Measurements from ENCODE around the gene MAP2K5. TPM values are rescaled to one million over a fixed set of nuclear protein-coding genes. Genes with fewer than 3 reads are reported as not detected.

Gene MAP2K5
- total and polyA plus RNA-seq, 2 donors from 2014 or later, result 14.1 to 18.6 TPM

DNA sequence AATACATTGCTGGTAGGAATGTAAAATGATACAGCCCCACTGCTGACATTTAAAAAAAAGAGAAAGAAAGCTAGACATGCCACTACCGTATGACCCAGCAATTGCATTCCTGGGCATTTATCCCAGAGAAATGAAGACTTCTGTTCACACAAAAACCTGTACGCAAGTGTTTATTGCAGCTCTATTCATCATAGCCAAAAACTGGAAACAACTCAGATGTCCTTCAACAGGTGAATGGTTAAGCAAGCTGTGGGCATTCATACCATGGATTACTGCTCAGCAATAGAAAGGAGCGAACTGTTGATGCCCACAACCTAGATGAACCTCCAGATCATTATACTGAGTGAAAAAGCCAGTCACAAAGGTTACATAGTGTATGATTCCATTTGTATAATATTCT is 132.5 kb downstream of the MAP2K5 start:
- DNase-seq, result no peak
- no peak for FAIRE-seq
- no peak overlapping the region for H3K4me3 ChIP-seq (ENCODE audit: low read length in 3 of 3)
- H3K9ac ChIP-seq (ENCODE audit: low read length in 3 of 3), result no peak overlapping the region
- no peaks in the 10 kb centered on the region for H3K9me3 ChIP-seq (ENCODE audit: control insufficient read depth in 2 of 3, insufficient read depth in 1 of 3, low read length in 3 of 3)
- H3K36me3 ChIP-seq (ENCODE audit: control insufficient read depth in 2 of 3, insufficient read depth in 3 of 3, low read length in 3 of 3), result no peaks in the 10 kb centered on the region
- H3K27ac ChIP-seq (ENCODE audit: low read depth in 2 of 2, low read length in 2 of 2), result no peak overlapping the region
- intact Hi-C loops (cut with DNase I), result no loop called here
- H3K27me3 ChIP-seq (ENCODE audit: control insufficient read depth, insufficient read depth, low read length), result no peaks in the 10 kb centered on the region
- TF ChIP-seq, protein P1, sequence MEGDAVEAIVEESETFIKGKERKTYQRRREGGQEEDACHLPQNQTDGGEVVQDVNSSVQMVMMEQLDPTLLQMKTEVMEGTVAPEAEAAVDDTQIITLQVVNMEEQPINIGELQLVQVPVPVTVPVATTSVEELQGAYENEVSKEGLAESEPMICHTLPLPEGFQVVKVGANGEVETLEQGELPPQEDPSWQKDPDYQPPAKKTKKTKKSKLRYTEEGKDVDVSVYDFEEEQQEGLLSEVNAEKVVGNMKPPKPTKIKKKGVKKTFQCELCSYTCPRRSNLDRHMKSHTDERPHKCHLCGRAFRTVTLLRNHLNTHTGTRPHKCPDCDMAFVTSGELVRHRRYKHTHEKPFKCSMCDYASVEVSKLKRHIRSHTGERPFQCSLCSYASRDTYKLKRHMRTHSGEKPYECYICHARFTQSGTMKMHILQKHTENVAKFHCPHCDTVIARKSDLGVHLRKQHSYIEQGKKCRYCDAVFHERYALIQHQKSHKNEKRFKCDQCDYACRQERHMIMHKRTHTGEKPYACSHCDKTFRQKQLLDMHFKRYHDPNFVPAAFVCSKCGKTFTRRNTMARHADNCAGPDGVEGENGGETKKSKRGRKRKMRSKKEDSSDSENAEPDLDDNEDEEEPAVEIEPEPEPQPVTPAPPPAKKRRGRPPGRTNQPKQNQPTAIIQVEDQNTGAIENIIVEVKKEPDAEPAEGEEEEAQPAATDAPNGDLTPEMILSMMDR (IDR thresholded peaks at IDR 0.05; ENCODE audit: borderline replicate concordance, extremely low read depth, insufficient read depth), result no peak
- no peaks in the 10 kb centered on the region for H3K4me1 ChIP-seq (ENCODE audit: control insufficient read depth in 2 of 3, insufficient read depth in 2 of 3, low read depth in 1 of 3, low read length in 3 of 3)

DNA sequence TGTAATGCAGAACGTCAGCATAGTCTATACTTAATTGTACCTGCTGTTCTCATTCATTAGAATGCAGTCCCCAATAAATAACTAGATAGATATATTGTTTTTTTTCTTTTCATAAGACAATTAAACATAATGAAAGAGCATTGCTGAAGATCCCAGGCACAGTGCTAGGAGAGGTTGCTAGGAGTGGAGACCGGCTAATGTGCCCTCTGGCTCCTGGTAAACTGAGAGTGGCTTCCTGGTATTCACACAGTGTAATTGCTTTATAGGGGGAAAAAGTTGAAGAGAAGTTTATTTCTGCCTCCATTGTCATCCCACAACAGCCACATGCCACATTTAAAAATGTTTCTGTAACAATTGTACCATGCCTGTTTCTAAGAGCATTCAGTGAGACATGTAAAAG is 135.6 kb downstream of the MAP2K5 start:
- H3K9ac ChIP-seq (ENCODE audit: low read length in 3 of 3), result no peak overlapping the region
- TF ChIP-seq, protein P1 (IDR thresholded peaks at IDR 0.05; ENCODE audit: borderline replicate concordance, extremely low read depth, insufficient read depth), result no peak
- H3K36me3 ChIP-seq (ENCODE audit: control insufficient read depth in 2 of 3, insufficient read depth in 3 of 3, low read length in 3 of 3), result no peaks in the 10 kb centered on the region
- H3K27ac ChIP-seq (ENCODE audit: low read depth in 2 of 2, low read length in 2 of 2), result no peak overlapping the region
- H3K4me1 ChIP-seq (ENCODE audit: control insufficient read depth in 2 of 3, insufficient read depth in 2 of 3, low read depth in 1 of 3, low read length in 3 of 3), result no peaks in the 10 kb centered on the region
- intact Hi-C loops (cut with DNase I), result no loop called here
- H3K4me3 ChIP-seq (ENCODE audit: low read length in 3 of 3), result no peak overlapping the region
- no peak for DNase-seq
- FAIRE-seq, result no peak
- H3K27me3 ChIP-seq (ENCODE audit: control insufficient read depth, insufficient read depth, low read length), result no peaks in the 10 kb centered on the region
- H3K9me3 ChIP-seq (ENCODE audit: control insufficient read depth in 2 of 3, insufficient read depth in 1 of 3, low read length in 3 of 3), result no peaks in the 10 kb centered on the region

DNA sequence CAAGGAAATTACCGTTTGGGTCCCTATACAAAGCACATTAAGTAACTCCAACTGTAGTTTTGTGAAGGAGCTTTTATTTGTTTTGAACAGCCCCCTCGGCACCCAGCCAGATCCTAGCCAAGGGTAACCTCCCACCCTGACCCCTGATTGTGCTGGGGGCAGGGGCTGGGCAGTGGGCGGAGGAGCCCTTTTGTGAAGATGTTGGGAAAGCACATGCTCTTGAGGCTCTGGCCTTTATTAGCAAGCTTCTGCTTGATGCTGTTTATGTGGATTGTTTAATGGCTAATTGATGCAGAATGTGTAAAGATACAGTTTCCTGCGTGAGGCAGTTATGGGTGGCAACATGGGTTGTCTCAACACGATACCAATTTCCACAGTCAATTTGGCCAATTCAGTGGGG is 136.5 kb downstream of the MAP2K5 start:
- Histone ChIP-seq H3K4me3 (ENCODE audit: low read length in 3 of 3) (no peak overlapping the region), H3K4me1 (ENCODE audit: control insufficient read depth in 2 of 3, insufficient read depth in 2 of 3, low read depth in 1 of 3, low read length in 3 of 3) (no peaks in the 10 kb centered on the region), H3K9me3 (ENCODE audit: control insufficient read depth in 2 of 3, insufficient read depth in 1 of 3, low read length in 3 of 3) (peaks cover 0 to 4% (median 3%) of the 10 kb centered on the region in 3 donors), H3K27ac (ENCODE audit: low read depth in 2 of 2, low read length in 2 of 2) (no peak overlapping the region), H3K9ac (ENCODE audit: low read length in 3 of 3) (no peak overlapping the region), H3K27me3 (ENCODE audit: control insufficient read depth, insufficient read depth, low read length) (no peaks in the 10 kb centered on the region), H3K36me3 (ENCODE audit: control insufficient read depth in 2 of 3, insufficient read depth in 3 of 3, low read length in 3 of 3) (peaks cover 0 to 2% (median 0%) of the 10 kb centered on the region in 3 donors)
- intact Hi-C loops (cut with DNase I), result no loop called here
- TF ChIP-seq, protein P1 (IDR thresholded peaks at IDR 0.05; ENCODE audit: borderline replicate concordance, extremely low read depth, insufficient read depth), result no peak
- FAIRE-seq (no peak), DNase-seq (peak in 1 of 5 donors; percentile 50)

DNA sequence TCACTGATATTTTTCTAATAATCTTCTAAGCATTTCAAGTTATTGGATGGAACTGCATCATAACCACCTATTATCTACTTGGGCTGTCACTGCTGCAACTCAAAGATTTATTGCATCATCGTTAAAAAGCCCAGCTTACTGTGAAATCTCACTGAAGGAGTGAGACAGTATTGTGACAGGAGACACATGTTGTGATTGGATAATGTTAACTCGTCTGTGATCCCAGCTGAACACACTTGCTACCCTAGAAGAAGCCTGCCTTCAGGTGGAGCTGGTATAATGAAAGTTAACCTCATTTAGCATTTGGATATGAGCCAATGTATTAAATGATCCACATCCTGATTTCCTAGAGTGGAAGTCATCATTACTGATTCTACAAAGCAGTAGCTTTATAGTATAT is 138.1 kb downstream of the MAP2K5 start:
- Histone ChIP-seq H3K27ac (ENCODE audit: low read depth in 2 of 2, low read length in 2 of 2) (no peak overlapping the region), H3K9me3 (ENCODE audit: control insufficient read depth in 2 of 3, insufficient read depth in 1 of 3, low read length in 3 of 3) (peaks cover 0 to 16% (median 6%) of the 10 kb centered on the region in 3 donors), H3K9ac (ENCODE audit: low read length in 3 of 3) (no peak overlapping the region), H3K4me1 (ENCODE audit: control insufficient read depth in 2 of 3, insufficient read depth in 2 of 3, low read depth in 1 of 3, low read length in 3 of 3) (no peaks in the 10 kb centered on the region), H3K27me3 (ENCODE audit: control insufficient read depth, insufficient read depth, low read length) (no peaks in the 10 kb centered on the region), H3K4me3 (ENCODE audit: low read length in 3 of 3) (no peak overlapping the region), H3K36me3 (ENCODE audit: control insufficient read depth in 2 of 3, insufficient read depth in 3 of 3, low read length in 3 of 3) (peaks cover 0 to 2% (median 0%) of the 10 kb centered on the region in 3 donors)
- DNase-seq (peak in 1 of 5 donors; percentile 6), FAIRE-seq (no peak)
- TF ChIP-seq, protein P1 (IDR thresholded peaks at IDR 0.05; ENCODE audit: borderline replicate concordance, extremely low read depth, insufficient read depth), result no peak
- intact Hi-C loops (cut with DNase I), result no loop called here
